ENCODE measurements around the gene IDUA.
"Not testable (repeated sequence)": the region's sequence is repeated elsewhere in the genome, so short reads cannot be mapped to it uniquely, and the experiment has no call there.

IDUA gene

DNA sequence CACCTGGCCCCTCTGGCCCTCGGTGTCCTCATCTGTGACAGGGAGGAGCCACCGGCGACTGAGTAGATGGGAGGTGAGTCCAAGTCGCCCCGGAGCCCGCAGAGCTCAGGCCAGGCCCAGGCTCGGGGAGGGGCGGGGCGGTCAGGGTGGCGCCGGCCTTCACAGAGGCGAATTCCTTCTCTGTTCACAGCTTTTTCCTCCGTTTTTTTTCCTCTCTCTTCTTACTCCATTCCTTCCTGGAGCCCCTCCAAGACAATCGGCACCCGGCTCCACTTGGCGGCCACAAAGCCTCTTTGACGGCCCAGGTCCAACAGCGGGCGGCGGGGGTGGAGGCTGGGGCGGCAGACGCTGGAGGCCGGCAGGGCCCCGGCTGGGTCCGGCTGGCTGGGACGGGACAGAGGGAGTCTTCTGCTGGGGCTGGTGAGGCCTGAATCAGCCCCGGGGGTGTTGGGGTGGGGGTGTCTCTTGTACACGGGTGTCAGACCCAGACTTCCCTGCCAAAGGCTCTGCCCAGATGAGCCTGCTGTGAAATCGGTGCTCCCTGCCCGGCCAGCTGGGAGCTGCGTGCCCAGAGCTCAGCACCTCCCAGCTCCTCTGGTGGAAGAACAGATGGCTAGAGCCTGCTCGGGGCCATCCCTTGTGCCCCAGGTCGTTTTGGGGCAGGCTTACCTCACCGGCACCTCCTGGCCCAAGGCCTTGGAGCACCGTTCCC, 47.2 kb downstream of the IDUA start:
- no peak for DNase-seq

DNA sequence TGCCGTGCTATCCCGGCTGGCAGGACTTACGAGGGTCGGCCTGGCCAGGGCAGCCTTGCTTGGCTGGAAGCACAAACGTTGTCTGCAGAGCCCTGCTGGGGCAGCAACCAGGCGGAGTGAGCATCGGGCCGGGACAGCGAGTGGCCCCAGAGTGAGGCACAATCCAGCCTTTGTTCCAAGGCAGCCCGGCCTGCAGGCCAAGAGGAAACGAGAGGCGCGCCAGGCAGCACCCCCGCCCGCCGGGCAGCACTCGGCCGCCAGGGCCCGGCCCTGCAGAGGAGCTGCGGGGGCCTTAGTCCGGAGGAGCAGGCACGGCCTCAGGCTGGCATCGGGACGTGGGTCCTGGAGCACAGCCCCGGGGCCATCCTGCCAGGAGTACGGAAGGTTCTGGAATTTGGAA, 48.7 kb downstream of the IDUA start:
- DNase-seq = no peak

DNA sequence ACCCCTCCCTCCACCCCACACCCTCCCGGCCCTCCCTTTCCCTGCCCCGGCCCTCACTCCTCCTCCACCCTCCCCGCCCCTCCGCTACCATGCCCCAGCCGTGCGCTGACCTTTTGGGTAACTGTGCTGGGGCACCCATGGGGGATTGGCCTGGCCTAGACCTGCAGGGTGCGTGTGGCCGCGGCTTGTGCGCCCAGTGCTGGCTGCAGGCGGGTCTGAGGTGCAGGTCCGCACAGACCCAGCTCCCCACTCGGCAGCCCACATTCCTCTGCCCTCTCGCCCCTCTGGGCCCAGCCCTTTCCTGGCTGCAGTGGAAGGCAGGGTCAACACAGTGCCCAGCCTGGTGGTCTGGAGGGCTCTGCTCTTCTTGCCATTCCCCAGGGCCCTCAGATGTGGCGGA, 49.3 kb downstream of the IDUA start:
- no peak for DNase-seq

DNA sequence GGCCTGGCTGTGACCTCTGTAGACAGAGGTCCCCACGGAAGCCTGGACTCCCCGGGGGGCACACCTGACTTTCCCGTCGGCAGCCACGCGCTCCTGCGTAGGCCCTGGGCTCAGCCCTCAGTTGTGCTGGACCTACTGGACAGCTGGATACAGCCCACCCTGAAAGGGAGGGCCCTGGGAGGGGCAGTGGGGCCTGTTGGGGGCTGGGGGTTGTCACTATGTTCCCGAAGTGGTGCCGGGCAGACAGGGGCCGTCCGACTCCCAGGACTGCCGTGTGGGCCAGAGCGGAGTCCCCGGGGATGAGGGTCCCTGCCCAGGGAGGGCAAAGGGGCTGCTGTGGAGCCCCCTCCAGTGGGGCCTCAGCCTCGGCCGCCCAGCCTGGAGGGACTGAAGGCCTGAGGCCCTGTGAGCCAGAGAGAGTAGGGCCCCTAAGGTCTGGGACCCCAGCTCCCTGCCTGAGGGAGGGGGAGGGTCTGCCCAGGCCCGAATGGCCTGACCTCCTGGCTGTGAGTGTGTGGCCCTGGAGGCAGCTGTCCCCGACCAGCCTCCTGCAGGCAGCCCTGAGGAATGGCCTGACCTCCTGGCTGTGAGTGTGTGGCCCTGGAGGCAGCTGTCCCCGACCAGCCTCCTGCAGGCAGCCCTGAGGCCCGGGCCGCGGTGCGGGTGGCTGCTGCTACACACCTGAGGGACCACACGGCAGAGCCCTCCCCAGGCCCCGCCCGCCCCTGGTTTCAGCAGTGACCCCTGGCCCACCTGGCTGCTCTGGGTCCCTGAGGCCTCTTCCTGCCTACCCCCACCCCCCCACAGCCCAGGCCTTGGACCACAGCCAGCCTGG, 50.3 kb downstream of the IDUA start:
- DNase-seq = no peak

DNA sequence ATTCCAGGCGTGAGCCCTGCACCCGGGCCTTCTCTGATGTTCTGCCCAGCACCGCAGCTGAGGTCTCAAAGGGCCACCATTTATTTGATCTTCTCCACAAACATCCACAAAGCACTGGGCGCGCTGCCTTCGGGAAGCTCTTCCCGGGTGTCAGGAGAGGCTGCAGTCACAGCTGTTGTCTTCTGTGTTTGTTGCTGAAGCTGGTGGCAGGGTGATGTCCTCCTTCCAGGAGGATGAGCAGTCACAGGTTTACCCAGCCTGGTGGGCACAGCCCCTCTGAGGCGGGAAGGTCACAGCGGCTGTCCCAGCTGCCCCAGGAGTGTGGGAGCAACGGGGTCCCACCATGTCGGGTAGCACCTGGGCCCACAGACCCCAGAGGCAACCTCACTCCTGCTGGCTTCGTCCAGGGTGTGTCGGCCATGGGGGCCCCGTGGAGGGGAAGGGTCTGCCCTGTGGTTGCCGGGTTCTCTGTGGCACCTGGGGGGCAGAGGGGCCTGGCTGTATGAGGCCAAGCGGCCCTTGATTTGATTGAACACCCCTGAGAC, 52.2 kb downstream of the IDUA start:
- DNase-seq = no peak

DNA sequence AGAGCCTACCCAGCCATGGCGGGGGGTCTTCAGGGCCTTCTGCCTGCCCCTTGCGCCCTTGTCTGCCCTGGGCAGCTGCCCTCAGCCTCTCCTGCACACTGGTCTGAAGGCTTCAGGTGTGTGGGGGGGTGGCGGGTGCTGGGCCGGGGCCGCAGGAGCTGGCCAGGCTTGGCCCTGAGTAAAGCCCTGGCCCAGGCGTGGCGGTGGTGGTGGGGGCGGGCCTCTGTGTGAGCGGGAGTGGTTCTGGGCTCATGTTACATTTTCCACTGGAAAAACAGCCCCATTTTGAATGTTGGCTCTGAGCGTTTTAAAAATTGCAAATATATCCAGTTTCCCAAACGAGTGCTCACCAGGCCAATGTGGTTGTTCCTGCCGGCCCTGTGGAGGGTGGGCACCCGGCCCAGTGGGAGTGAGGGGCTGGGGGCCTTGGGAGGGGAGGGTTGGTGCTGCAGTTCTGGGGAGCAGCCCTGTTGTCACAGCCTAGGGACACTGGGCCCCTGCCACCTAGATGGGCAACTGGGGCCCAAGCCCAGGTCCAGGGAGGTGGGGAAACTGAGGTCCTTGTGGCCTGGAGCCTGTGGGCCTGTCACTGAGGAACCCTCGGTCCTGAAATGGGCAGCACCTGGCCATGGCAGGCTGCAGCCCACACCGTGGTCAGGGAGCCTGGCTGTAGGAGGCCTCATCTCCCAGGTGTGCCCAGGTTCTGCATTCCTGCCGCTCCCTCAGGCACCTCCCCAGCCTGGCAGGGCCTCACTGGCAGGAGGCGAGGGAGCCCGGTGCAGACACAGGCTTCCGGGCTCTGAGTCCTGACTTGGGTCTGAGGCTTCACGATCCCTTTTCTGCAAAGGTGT, 52.9 kb downstream of the IDUA start:
- no peak for DNase-seq

DNA sequence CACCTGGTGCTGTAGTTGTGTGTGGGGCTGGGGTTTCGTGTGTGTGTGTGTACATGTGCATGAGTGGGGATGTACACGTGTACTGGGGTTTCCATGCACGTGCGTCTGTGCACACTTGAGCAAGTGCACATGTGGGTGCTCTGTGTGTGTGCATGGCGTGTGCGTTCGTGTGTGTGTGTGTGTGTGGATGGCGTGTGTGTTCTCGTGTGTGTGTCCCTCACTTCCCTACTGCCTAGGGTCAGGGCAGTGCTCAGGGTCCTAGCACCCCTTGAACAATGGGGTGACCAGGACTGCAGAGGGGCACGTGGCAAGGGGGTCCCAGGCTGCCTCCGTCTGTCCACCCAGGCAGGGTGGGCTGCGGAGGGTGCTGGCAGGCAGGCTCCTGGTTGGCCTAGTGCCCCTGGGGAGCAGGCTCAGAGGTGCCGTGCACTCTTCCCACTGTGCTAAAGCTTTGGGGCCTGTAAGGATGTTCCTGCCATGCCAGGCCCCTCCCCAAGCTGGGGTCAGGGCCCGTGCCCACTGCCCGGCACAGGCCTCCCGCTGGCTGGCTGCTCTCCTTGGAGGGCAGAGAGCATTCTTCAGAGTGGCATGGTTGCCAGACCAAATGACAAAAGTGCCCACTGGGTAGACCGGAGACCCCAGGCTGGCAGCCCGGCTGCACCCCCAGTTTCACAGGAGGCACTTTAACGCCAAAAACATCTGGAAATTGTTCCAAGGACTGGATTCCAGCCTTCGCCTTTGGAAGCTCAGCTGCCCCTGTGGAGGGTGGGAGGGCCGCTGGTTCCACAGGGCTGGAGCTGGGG, 53.7 kb downstream of the IDUA start:
- DNase-seq = no peak

DNA sequence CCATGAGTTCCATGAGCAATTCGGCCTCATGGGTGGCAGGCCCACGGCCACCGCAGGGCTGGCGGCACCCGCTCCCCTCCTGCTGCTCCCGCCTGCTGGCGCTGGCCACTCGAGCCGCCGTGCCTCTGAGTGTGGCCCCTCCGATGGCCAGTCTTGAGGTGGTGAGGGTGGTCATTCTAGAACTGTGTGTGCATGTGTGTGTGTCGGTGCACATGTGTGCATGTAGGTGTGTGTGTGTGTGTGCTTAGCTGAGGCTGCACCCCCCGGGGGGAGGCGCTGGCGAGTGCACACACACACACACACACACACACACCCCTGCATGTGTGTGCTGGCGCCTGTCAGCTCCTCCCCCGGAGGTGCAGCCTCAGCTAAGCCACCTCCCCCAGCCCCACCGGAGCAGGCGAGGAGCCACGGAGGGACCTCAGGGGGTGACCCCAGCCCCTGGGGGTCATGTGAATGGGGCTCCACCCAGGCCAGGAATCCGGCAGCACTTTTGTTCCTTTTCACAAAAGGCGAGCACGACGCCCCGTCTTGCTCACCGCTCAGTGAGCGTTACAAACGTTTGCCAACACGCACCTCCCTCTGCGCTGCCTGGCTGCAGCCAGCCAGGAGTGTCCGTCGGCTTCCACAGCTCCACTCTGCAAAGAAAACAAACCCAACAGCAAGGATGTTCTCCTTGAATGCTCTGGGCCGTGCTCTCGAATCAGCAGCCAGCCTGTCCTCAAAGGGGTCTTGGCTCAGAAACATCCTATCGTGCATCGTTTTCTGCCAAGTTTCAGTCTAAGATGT, 54.5 kb downstream of the IDUA start:
- DNase-seq = no peak

DNA sequence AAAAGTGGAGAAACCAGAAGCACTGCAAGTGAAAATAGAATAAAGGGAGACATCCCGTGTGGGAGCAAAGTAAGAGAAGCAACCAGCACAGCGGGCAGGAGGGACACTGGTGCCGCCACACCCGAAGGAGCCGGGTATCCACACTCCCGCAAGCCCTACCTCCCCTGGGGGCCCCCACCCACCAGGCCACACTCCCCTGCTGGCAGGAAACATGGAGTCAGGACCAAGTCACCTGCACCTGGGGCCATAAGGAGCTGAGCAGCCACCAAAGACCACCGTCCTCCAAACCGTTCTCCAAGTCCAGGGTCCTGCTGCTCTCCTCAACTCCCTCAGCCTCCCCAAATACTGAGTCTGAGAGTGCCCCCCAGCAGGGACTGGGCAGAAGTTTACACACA, 55.1 kb downstream of the IDUA start:
- no peak for DNase-seq

DNA sequence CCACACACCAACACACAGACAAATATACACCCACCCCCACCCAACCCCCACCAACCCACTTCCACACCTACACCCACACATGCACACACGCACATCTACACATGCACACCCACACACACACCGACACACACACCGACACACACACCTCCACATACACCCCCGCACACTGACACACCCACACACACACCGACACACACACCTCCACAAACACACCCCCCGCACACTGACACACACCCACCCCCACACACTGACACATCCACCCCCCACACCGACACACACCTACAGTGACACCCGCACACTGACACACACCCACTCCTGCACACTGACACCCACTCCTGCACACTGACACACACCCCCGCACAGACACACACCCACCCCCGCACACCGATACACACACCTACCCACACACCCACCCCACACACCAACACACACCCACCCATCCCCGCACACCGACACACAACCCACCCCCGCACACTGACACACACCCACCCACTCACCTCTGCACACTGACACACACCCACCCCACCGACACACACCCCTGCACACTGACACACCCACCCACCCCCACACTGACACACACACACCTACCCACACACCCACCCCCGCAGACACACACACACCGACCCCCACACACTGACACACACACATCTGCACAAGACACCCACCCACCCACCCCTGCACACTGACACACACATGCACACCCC, 55.7 kb downstream of the IDUA start:
- no peak for DNase-seq

DNA sequence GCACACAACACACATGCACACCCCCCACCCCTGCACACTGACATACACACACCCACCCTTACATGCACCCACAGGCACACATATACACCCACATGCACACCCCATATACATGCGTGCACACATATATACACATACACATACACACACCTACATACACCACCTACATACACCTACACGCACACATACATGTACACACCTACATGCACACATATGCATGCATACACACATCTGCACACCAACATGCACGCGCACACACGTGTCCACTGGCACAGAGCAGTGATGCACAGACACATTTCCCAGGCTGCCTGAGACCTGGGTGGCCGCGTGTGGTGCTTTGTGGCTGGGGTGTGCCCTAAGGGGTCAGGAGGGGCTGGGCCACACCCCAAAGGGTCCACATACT, 56.3 kb downstream of the IDUA start:
- no peak for DNase-seq

DNA sequence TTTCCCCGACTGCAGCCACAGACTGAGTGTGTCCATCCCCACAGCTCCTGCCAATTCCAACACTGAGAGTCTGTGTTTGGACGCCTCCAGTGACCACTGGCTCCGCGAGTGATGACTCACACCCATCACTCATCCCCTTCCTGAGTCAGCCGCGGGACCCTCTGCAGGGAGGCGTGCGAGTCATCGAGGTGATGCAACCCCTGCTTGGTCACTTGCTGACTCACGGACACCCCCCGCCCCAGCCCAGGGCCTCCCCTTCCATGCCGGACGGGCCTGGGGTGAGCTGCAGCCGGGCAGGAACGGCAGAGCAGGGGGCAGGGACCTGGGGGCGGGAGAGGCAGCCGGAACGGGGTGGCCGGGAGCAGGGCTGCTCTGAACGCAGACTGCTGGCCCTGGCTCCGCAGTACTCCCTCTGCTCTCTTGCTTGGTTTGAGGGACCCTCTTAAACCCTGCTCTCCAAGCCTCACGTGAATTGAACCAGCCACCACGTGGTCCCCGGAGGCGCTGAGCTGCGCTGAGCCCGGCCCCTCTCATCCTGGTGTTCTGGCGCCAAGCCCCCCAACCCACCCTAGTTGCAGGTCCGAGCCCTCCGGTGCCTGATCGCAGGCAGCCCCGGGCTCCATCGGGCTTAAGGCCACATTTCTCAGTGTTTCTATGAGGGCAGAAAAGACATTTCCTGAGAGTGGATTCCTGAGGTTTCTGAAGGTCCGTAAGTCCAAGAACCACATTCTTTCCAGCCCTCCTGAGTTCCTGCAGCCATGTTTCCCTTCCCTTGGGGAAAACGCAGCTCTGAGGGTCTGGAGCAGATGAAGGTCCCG, 57.0 kb downstream of the IDUA start:
- no peak for DNase-seq

DNA sequence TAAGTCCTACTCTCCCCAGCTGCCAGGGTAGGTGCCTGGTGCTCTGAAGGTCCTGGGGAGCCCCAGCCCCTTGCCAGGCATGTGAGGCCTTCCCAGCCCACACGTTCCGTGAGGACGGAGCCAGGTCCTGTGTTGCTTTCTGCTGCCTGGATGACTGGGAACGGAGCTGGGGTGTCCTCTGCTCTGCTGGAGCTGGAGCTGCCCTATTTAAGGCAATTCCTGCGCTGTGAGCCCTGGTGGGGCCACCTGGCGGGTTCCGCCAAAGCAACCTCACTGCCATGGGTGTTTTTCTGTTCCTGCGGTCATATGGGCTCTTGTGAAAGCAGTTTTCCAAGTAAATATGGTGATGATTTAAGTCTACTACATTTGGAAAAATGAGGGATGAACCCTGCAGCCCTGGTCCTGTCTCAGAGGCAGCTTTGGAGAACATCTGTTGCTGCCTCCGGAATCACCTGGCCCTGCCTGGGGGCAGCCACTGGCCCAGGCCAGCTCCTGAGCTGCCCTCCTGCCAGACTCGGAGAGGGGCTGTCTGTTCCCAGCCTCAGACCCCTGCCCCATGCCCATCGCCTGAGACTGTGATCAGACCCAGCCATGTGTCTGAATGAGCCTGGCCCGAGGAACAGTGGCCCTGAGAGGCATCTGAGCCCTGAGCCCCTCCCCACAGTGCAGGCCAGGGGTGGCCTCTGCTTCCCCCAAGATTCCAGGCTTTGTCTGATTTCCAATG, 57.8 kb downstream of the IDUA start:
- DNase-seq = no peak

DNA sequence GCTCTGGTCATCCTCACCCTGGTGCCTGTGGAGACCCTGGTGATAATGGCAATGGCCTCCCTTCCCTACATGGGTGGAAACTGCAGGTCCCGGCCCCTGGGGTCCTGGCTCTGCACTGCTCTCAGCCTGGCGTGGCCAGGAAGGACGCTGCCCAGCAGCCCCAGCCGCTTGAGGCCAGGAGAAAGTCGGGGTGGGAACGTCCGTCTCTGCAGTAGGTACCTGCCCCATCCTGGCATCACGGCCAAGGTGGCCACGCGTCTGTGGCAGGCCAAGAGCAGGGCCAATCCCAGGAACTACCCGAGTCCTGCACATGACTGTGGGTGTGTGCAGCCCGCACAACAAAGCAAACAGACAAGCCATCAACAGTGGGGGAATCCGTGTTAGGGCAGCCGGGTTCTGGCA, 58.4 kb downstream of the IDUA start:
- DNase-seq = no peak

DNA sequence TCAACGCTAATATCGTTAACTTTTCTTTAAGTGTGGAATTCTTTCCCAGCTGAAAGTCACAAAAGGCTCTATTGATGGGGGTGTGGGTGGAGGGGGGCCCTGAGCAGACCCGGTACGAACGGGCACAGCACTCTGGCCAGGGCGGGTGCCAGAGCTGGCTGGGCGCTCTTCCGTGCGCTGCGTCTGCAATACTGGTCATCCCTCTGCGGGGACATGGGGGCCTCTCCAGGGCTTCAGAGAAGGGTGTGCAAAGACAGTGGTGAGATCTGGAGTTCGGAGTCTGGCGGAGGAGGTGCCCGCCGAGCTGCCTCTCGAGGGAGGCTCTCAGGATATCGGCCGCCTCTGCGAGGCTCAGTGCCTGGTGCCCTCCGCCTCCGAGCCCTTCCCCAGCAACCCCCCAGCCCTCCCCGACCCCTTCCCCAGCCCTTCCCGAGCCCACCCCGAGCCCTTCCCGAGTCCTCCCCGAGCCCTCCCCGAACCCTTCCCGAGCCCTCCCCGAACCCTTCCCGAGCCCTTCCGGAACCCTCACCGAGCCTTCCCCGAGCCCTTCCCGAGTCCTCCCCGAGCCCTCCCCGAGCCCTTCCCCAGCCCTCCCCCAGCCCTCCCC, 58.9 kb downstream of the IDUA start:
- DNase-seq = no peak

DNA sequence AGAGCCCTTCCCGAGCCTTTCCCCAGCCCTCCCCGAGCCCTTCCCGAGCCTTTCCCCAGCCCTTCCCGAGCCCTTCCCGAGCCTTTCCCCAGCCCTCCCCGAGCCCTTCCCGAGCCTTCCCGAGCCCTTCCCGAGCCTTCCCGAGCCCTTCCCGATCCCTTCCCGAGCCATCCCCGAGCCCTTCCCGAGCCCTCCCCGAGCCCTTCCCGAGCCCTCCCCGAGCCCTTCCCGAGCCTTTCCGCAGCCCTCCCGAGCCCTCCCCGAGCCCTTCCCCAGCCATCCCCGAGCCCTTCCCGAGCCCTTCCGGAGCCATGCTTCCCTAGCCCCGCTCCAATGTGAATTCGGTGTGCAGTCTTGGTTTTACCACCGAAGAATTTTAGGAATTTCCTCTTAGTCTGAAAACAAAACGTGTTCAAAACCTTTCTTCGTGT, 59.8 kb downstream of the IDUA start:
- not testable (repeated sequence) for DNase-seq

DNA sequence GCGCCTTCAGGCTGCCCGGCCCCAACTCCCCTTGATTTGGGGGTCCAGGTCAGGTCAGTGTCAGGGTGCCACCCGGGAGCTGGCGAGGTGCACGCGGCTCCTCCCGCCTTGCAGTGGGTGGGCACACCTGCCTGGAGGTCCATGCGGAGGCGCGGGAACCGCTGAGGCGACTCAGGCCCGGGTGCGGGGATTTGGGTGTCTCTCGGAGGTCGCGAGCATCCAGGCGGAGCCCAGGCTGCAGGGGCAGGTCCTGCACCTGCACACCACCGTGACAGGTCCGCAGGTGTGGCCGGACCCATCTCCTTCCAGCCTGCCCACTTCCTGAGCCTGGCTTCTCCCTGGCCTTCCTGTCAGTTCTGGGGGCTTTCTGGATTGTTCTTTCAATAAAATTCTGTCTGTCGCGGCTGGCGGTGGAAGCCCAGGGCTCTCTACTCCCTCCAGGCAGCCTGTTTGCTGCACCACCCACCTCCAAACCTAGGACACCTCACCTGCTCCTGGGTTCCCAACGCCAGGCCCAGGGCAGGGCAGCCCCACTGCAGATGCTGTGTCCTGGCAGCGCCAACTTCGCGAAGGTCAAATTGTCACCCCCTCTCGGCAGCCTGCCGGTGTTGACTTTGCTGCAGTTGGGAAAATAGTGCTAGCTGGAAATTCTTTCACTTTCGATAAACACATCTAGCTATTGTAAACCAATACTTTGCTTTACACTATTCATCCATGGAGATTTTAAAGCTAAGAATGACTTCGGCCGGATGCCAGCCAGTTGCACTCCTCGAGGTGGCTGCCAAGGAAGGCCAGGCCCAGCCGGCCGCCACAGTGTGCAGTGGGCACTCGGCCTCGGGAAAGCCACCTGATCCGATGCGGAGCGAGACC, 60.5 kb downstream of the IDUA start:
- no peak for DNase-seq
